GM21515 (cell line): ENCODE data around the gene DENND5B.
"Not testable (repeated sequence)": the region's sequence is repeated elsewhere in the genome, so short reads cannot be mapped to it uniquely, and the experiment has no call there.

Experiments
- ATAC-seq: cut with Tn5 transposase; IDR thresholded peaks from one replicate; pipeline ENCODE4 v1.9.1; 2021; ENCODE audit not compliant: unreplicated experiment

The DENND5B gene

GRCh38 chr12:31390991-31391390 lies 199.9 kb downstream of the DENND5B start:
- no peak for ATAC-seq

- no peak for ATAC-seq
These were observed 202.2 kb downstream of the DENND5B start for GRCh38 chr12:31388713-31389112.

DNA sequence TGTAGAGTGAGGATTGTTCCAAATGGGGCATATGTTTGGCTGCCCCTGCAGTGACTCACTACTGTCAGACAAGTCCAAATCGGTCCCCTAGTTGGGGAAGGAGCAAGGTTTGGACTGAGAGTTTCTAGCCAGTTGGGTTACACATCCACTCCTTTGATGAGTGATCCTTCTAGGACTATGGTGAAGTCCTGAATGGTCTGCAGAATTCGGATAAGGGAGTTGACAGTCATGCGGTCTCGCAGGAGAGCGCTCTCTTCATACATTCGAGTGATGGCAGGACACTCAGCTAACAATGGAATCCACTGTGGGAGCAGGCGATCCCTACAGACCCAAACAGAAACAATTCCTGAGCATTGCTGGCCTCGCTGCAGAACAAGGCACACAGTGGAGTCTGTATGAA lies 203.5 kb downstream of the DENND5B start:
- ATAC-seq, result no peak

- no peak for ATAC-seq
These were observed 203.9 kb downstream of the DENND5B start for GRCh38 chr12:31387011-31387410.

DNA sequence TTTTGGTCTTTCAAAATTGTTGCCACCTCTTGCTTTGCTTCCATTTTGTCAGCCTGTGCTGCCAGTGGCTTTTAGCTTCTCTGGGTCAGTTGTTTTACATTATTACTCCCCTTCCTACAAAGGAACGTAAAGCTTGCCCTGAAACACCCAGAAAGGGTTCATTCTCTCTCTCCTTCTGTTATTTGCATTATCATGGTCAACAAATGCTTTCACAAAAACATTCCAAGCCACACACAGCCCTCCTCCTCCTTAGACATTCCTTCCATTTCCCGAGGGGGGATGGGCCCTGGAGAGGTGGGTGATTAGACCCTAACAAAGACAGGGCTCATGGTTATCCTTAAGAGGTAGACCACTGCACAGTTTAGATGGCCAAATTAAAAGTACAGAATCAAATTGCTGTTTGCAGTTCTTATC lies 204.6 kb downstream of the DENND5B start:
- no peak for ATAC-seq

DNA sequence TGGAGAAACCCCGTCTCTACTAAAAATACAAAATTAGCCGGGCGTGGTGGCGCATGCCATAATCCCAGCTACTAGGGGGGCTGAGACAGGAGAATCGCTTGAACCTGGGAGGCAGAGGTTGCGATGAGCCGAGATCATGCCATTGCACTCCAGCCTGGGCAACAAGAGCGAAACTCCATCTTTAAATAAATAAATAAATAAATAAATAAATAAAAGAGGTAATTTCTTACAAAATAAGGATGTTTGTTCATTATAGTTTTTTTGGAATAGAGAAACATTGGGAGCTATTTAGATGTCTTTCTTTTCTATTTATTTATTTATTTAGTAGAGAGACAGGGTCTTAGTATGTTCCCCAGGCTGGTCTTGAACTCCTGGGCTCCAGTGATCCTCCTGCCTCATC lies 213.7 kb downstream of the DENND5B start:
- ATAC-seq, result not testable (repeated sequence)

GRCh38 chr12:31375422-31375821 lies 215.5 kb downstream of the DENND5B start:
- not testable (repeated sequence) for ATAC-seq

DNA sequence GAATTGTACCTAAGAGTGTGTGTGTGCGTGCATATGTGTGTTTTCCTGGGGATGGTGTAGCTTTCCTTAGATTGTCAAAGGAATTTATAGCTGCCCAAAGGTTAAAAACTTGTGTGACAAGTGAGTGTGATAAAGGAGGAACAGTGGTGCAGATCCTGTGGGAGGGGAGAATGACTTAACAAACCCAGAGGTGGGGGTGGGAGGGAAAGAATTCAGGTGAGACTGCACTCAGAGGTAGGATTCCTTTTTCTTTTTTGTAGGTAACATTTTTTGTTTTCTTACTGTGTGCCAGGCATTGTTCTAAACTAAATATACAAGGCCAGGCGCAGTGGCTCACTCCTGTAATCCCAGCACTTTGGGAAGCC lies 219.7 kb downstream of the DENND5B start:
- no peak for ATAC-seq

- no peak for ATAC-seq
These were observed 220.2 kb downstream of the DENND5B start for GRCh38 chr12:31370531-31371255.

DNA sequence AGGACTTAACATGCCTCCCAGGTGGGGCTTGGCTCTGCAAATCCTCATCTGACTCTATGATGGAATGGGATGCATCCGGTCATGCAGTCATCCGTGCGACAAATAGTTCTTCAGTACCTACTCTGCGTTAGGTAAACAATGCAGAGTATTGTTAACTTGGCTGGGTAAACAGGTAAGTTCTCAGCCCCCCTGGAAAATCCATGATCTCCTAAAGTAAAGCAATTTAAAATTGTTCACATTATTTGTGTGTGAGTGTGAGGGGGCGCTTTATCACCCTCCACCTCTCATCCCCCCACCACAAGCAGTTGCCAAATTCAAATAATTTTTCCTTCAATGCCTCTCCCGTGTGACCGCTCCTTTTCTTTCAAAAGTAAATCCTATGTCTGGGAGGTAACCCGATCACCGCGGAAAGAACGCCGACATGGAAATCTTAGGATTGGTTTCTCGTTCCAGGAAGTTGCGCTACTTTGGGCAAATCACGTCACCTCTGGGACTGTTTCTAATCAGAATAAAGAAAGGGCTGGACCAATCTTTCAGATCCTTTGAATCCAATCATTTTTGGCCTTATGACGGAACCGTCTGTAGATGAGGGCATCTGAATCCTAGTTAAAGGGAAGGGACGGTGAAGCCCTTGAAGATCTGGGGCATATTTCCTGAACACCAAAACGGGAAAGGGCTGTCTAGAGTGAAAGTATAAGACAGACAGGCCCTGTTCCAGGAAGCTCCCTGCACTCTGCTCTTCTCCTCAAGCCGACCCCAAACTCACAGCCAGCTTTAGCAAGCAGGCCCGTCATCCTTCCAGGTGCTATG lies 221.0 kb downstream of the DENND5B start:
- no peak for ATAC-seq

DNA sequence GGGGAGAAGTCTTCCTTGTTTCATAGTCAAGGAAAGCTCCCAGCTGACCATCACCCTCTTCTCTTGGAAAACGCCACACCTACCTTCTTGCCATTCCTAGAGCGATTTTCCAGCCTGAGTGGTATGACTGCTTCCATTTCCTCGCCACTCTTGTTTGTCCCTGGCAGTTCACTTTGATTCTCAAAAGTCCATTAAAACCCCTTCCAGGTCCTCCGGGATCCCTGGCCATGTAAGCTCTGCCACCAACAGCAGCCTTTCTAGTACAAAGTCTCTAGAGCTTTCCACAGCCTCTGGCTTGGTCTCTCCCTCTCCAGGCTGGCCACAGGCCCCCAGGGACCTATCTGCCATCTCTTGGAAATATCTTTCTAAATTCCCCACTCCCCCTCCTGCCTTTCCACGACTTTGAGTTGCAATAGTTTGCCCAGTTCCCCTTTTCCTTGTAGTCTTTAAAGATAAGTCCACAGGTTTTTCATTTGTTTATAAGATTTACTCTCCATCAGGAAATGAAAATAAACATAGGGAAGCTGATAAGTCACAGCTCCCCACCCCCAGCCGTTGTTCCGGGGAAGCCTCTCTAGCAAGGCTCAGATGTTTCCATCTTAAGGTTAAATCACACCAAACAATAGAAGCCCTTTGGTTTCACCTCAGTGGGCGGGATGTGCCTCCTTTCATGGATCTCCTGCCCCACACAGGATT lies 222.1 kb downstream of the DENND5B start:
- ATAC-seq, result no peak

DNA sequence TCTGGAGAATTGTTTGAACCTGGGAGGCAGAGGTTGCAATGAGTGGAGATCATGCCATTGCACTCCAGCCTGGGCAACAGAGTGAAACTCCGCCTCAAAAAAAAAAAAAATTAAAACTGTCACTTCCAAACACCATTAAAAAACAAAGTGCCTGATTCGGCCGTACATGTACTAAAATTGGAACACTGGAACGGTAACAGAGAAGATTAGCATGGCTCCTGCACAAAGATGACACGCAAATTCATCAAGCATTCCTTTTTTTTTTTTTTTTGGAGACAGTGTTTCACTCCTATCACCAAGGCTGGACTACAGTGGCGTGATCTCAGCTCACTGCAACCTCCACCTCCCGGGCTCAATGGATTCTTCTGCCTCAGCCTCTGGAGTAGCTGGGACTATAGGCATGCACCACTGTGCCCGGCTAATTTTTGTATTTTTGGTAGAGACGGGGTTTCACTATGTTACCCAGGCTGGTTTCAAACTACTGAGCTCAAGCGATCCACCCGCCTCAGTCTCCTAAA lies 224.8 kb downstream of the DENND5B start:
- no peak for ATAC-seq

DNA sequence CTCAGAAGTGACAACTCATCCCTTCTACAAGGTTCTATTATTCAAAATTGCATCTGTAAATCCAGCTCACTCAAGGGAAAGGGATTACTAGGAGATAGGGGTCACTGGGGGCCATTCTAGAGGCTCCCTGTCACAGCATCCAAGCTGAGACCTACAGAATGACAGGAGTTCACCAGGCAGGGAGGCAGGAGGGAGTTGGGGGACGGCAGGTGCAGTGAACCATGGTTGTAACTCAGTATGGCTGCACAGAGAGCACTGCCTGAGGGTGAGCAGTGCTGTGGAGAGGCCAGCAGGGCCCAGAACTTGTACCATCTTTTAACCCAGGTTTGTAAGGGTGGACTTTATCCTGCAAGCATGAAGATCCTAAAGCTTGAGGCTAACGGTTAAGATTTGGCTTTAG lies 227.1 kb downstream of the DENND5B start:
- no peak for ATAC-seq

DNA sequence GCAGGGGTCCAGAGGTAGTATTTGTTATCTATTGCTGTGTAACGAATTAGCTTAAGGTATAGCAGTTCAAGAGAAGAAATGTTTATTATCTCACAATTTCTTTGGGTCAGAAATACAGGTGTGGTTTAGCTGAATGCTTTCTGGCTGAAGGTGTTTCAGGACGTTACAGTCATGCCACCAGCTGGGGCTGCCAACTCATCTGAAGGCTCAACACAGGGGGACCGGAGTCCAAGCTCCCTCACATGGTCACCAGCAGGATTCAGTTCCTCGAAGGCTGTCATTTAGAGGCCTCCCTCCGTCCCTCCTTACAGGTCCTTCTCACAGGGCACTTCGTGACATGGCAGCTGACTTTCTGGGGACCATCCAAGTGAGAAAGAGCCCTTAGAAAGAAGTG lies 227.5 kb downstream of the DENND5B start:
- ATAC-seq, result peak; percentile 15

DNA sequence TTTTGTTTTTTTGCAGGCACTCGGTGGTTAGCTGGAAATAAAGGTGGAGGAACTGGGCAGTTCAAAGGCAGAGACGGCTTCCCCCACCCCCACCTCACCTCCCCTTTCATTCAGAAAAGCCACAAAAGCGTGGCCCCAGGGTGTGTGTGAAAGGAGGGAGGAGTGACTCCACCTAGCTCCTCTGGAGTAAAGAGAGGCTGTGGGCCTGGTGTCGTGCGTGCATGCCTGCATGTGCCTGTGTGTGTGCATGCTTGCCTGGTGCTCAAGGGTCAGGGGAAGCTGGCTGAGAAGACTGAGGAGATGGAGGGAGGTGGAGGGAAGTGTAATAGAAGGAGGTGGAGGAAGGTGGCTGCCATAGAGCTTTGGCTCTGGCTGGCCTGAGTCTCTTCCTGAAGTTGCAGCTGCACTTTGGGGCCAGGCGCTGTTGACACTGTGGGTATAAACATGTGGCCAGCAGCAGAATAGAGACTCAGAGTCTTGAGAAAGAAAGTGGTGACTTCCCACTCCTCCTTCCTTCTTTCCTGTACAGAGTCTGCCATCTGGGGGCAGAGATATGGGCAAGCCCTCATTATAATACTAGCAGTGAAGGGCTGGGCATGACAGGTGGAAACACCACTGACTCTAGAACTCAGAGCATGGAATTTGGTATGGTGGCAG lies 228.0 kb downstream of the DENND5B start:
- peak; percentile 73 for ATAC-seq

DNA sequence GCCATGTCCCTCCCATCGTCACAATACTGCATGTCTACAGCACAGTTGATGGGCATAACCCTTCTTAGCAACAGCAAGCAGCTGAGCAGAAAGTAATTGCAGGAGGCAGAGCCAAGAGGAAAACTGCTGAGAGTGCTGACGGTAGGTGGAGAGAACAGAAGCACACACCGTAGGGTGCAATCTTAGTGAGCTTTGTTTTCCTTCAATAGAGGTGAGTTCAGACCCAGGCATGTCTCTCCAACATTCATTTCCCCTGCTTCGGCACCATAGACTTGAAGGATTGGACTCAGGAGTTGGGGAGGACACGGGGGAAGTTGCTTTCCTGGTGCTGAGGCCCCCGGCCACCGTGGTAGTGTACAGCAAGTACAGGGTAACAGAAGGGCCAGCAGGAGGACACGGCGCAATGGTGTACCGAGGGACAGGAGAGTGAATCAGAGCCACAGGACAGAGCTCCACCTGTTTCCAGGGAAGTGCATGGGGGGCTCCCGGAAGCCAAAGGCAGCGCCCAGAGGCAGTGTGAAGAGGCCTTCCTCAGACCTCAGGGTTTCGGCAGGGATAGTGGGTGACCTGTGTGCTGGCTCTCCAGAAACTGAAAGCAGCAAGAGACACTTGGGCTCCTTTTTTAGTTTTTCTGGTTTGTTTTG lies 228.7 kb downstream of the DENND5B start:
- ATAC-seq, result peak; percentile 55

GRCh38 chr12:31361730-31362114 lies 229.2 kb downstream of the DENND5B start:
- ATAC-seq, result no peak

DNA sequence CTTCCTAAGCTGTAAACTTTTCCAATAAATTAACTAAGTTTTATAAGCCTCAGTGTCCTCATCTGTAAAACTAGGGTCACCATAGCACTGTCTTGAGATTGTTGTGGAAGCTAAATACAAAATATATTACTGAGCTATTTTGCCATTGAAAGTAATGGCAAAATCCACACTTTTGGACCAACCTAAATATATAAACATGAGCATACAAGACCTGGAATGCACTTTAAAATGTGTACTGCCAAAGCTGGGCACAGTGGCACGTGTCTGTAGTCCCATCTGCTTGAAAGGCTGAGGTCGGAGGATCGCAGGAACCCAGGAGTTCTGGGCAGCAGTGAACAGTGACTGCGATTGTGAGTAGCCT lies 235.2 kb downstream of the DENND5B start:
- no peak for ATAC-seq

- ATAC-seq, result no peak
These were observed 236.9 kb downstream of the DENND5B start for GRCh38 chr12:31353750-31354708.

DNA sequence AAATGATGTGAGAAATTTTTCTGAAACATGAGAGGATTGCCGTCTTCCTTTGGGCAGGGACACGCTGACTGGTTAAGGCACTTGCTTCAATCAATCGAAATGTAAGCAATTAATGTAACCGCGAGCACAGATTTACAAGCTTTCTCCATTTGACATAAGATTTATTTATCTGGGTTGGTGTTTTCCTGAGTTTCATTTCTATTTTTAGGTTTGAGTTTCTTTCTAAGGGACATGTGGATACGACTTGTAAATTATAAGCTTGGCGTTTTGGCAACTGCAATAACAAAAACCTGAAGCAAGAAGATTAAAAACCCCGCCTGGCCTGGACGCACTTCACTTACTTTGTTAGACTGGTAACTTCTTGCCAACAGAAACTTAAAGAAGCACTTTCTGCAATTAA lies 244.7 kb downstream of the DENND5B start:
- no peak for ATAC-seq
